HEK293 (cell line): ENCODE data around the gene RPL13A.

Experiments
- CTCF ChIA-PET: fragments of 350-600 bp; formaldehyde crosslinking; extraction: SDS; loops from one replicate; lab custom pipeline; 2021; ENCODE audit warnings: antibody characterized with exemption; lab: Yijun Ruan, JAX
- POLR2A ChIA-PET: fragments of 300-600 bp; formaldehyde crosslinking; extraction: SDS; loops from one replicate; lab custom pipeline; 2020; ENCODE audit warnings: antibody characterized with exemption, inconsistent platforms; lab: Yijun Ruan, JAX
- H3K27ac ChIP-seq: fragments of 200-500 bp; sonication (Bioruptor generic); 2 replicates; pipeline ENCODE4 v1.5.1; 2014; ENCODE audit warnings: low read depth, low read length, control low read depth, inconsistent platforms; ENCODE audit errors: extremely low read depth
- H3K36me3 ChIP-seq, 2 experiments: fragments of 200-500 bp in 1 of 2; sonication (Bioruptor generic) in 1 of 2; 1 replicate in 1 of 2; 2 replicates in 1 of 2; pipeline ENCODE4 v1.5.1; 2014 to 2017; ENCODE audit warnings: inconsistent platforms in 2 of 2, low read length in 2 of 2; ENCODE audit not compliant: control insufficient read depth in 2 of 2, insufficient read depth in 1 of 2
- H3K4me1 ChIP-seq: fragments of 200-500 bp; sonication (Bioruptor generic); 2 replicates; pipeline ENCODE4 v1.5.1; 2014; ENCODE audit warnings: mild to moderate bottlenecking, low read length, inconsistent platforms; ENCODE audit not compliant: control insufficient read depth, insufficient read depth
- H3K4me3 ChIP-seq: 2 replicates; pipeline ENCODE4 v1.5.1; 2011; ENCODE audit warnings: low read depth, mild to moderate bottlenecking, control low read depth, low read length, moderate library complexity
- H3K9me3 ChIP-seq: fragments of 200-500 bp; sonication (Bioruptor generic); 2 replicates; pipeline ENCODE4 v1.5.1; 2014; ENCODE audit warnings: low read depth, low read length, inconsistent platforms; ENCODE audit not compliant: control insufficient read depth, insufficient read depth
- CTCF ChIP-seq: fragments of 450-650 bp; formaldehyde crosslinking; IDR thresholded peaks from 2 replicates; pipeline ENCODE4 v1.5.1; 2016; ENCODE audit warnings: missing biosample characterization, missing genetic modification characterization
- MZF1 ChIP-seq: fragments of 450-650 bp; formaldehyde crosslinking; IDR thresholded peaks from 2 replicates; pipeline ENCODE4 v1.5.1; 2017; ENCODE audit warnings: missing biosample characterization, missing genetic modification characterization, borderline replicate concordance
- PRDM1 ChIP-seq: fragments of 450-650 bp; formaldehyde crosslinking; IDR thresholded peaks from 2 replicates; pipeline ENCODE4; 2016; ENCODE audit warnings: missing biosample characterization, missing genetic modification characterization
- REPIN1 ChIP-seq: fragments of 450-650 bp; formaldehyde crosslinking; IDR thresholded peaks from 2 replicates; pipeline ENCODE4 v1.5.1; 2017; ENCODE audit warnings: missing biosample characterization, missing genetic modification characterization, low read depth
- ZBTB44 ChIP-seq: fragments of 450-650 bp; IDR thresholded peaks from 2 replicates; pipeline ENCODE4 v1.5.1; 2018; ENCODE audit warnings: missing biosample characterization, mild to moderate bottlenecking, missing genetic modification characterization
- ZFHX2 ChIP-seq: fragments of 450-650 bp; formaldehyde crosslinking; conservative IDR thresholded peaks from 2 replicates; pipeline ENCODE4 v1.5.1; 2016; ENCODE audit warnings: missing biosample characterization, missing genetic modification characterization
- ZNF133 ChIP-seq: fragments of 450-650 bp; formaldehyde crosslinking; IDR thresholded peaks from 2 replicates; pipeline ENCODE4 v1.5.1; 2016; ENCODE audit warnings: missing biosample characterization, missing genetic modification characterization
- ZNF354C ChIP-seq: fragments of 450-650 bp; formaldehyde crosslinking; IDR thresholded peaks from 2 replicates; pipeline ENCODE4 v1.5.1; 2016; ENCODE audit warnings: missing biosample characterization, missing genetic modification characterization, low read depth, borderline replicate concordance
- ZNF366 ChIP-seq: fragments of 450-650 bp; formaldehyde crosslinking; conservative IDR thresholded peaks from 2 replicates; pipeline ENCODE4 v1.5.1; 2016; ENCODE audit warnings: missing biosample characterization, missing genetic modification characterization
- ZNF398 ChIP-seq: fragments of 450-650 bp; formaldehyde crosslinking; IDR thresholded peaks from 2 replicates; pipeline ENCODE4 v1.5.1; 2017; ENCODE audit warnings: missing biosample characterization, missing genetic modification characterization
- ZNF513 ChIP-seq: fragments of 450-650 bp; IDR thresholded peaks from 2 replicates; pipeline ENCODE4 v1.5.1; 2018; ENCODE audit warnings: missing biosample characterization, missing genetic modification characterization
- ZNF560 ChIP-seq: fragments of 450-650 bp; formaldehyde crosslinking; IDR thresholded peaks from 2 replicates; pipeline ENCODE4 v1.5.1; 2017; ENCODE audit warnings: missing biosample characterization, missing genetic modification characterization, borderline replicate concordance
- ZNF596 ChIP-seq: fragments of 450-650 bp; IDR thresholded peaks from 2 replicates; pipeline ENCODE4 v1.5.0; 2018; ENCODE audit warnings: missing biosample characterization, mild to moderate bottlenecking, missing genetic modification characterization, moderate library complexity
- ZNF621 ChIP-seq: fragments of 450-650 bp; formaldehyde crosslinking; IDR thresholded peaks from 2 replicates; pipeline ENCODE4 v1.5.1; 2017; ENCODE audit warnings: missing biosample characterization, missing genetic modification characterization
- TF ChIP-seq, protein P1 (sequence below): fragments of 450-650 bp; formaldehyde crosslinking; IDR thresholded peaks from 2 replicates; pipeline ENCODE4 v1.5.1; 2016; ENCODE audit warnings: missing biosample characterization, missing genetic modification characterization
- TF ChIP-seq, protein P2 (sequence below): fragments of 450-650 bp; formaldehyde crosslinking; IDR thresholded peaks from 2 replicates; pipeline ENCODE4 v1.5.1; 2017; ENCODE audit warnings: missing biosample characterization, missing genetic modification characterization

The RPL13A gene

DNA sequence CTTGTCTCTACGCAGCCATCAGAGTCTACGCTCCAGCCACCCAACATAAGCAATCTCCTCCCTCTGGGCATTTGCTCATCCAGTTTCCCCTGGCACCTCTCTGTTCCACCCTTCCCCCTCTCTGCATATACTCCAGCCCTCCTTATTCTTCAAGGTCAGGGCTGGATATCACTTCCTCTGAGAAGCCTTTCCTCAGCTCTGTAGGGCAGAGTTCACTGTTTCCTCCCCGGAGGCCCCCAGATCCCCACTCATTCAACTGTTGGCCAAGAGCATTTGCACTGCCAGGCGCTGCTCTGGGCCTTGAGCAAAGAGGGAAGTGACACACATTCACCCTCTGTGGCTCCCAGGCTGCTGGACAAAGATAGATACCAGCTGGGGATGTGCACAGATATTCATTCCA, 28.4 kb downstream of the RPL13A start:
- no peak for TF ChIP-seq ZNF596 (tag by site-specific recombination)
- TF ChIP-seq ZNF354C (tag by site-specific recombination), result no peak
- no peak for TF ChIP-seq REPIN1
- TF ChIP-seq, protein P1, sequence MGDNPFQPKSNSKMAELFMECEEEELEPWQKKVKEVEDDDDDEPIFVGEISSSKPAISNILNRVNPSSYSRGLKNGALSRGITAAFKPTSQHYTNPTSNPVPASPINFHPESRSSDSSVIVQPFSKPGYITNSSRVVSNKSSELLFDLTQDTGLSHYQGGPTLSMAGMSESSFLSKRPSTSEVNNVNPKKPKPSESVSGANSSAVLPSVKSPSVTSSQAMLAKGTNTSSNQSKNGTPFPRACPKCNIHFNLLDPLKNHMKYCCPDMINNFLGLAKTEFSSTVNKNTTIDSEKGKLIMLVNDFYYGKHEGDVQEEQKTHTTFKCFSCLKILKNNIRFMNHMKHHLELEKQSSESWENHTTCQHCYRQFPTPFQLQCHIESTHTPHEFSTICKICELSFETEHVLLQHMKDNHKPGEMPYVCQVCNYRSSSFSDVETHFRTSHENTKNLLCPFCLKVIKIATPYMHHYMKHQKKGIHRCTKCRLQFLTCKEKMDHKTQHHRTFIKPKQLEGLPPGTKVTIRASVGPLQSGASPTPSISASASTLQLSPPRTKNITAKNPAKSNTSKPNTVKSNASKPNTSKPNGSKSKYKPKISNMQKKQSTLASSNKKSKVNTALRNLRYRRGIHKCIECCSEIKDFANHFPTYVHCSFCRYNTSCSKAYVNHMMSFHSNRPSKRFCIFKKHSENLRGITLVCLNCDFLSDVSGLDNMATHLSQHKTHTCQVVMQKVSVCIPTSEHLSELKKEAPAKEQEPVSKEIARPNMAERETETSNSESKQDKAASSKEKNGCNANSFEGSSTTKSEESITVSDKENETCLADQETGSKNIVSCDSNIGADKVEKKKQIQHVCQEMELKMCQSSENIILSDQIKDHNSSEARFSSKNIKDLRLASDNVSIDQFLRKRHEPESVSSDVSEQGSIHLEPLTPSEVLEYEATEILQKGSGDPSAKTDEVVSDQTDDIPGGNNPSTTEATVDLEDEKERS (tag by site-specific recombination), result no peak
- TF ChIP-seq ZNF366 (tag by site-specific recombination), result no peak
- TF ChIP-seq, protein P2, sequence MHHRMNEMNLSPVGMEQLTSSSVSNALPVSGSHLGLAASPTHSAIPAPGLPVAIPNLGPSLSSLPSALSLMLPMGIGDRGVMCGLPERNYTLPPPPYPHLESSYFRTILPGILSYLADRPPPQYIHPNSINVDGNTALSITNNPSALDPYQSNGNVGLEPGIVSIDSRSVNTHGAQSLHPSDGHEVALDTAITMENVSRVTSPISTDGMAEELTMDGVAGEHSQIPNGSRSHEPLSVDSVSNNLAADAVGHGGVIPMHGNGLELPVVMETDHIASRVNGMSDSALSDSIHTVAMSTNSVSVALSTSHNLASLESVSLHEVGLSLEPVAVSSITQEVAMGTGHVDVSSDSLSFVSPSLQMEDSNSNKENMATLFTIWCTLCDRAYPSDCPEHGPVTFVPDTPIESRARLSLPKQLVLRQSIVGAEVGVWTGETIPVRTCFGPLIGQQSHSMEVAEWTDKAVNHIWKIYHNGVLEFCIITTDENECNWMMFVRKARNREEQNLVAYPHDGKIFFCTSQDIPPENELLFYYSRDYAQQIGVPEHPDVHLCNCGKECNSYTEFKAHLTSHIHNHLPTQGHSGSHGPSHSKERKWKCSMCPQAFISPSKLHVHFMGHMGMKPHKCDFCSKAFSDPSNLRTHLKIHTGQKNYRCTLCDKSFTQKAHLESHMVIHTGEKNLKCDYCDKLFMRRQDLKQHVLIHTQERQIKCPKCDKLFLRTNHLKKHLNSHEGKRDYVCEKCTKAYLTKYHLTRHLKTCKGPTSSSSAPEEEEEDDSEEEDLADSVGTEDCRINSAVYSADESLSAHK (tag by site-specific recombination), result no peak
- no peak for TF ChIP-seq ZBTB44 (tag by site-specific recombination)
- no peak for TF ChIP-seq ZNF133 (tag by site-specific recombination)
- H3K4me1 ChIP-seq, result peaks cover 8% of the 10 kb centered on the region
- peaks cover 9 to 11% of the 10 kb centered on the region in 2 experiments; a peak in 2 of 3 replicates for H3K36me3 ChIP-seq
- CTCF ChIA-PET, result interaction anchor here (0.7 to 3.1 kb wide), 5 partner anchors 9 to 55 kb away, joined by 4 to 29 read pairs (median 6); no protein-coding TSS in a partner anchor
- H3K4me3 ChIP-seq, result no peak overlapping the region
- no peak overlapping the region for H3K27ac ChIP-seq
- POLR2A ChIA-PET, result interaction anchor here (0.6 to 0.7 kb wide), 2 partner anchors 12 to 20 kb away, joined by 3 read pairs; partner anchors contain the start of gene RCN3
- H3K9me3 ChIP-seq, result no peaks in the 10 kb centered on the region

DNA sequence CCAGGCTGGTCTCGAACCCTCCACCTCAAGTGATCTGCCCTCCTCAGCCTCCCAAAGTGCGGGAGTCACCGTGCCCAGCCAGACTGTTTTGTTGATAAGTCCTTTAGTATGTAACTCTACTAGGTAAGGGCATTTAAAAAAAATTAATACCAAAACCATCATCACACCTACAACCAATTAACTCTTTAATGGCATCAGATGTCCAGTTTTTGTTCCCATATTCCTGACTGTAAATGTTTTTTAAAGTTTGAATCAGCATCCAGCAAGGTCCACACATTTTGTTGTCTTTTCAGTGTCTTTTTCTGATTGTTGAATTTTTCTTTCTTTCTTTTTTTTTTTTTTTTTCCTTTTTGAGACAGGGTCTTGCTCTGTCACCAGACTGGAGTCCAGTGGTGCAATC, 30.6 kb downstream of the RPL13A start:
- POLR2A ChIA-PET, result no interaction called here
- Histone ChIP-seq H3K4me1 (peaks cover 4% of the 10 kb centered on the region; the same call in 1 of the 2 replicates), H3K4me3 (no peak overlapping the region), H3K27ac (no peak overlapping the region), H3K36me3 (peaks cover 11 to 16% of the 10 kb centered on the region in 2 experiments; a peak in 2 of 3 replicates), H3K9me3 (no peaks in the 10 kb centered on the region)
- TF ChIP-seq ZNF513 (tag by site-specific recombination), result no peak
- no peak for TF ChIP-seq ZFHX2 (tag by site-specific recombination)
- TF ChIP-seq MZF1 (tag by site-specific recombination), result no peak
- no peak for TF ChIP-seq ZNF621 (tag by site-specific recombination)
- no peak for TF ChIP-seq PRDM1
- no peak for TF ChIP-seq ZNF398 (tag by site-specific recombination)
- no peak for TF ChIP-seq CTCF
- TF ChIP-seq ZNF560, result no peak
- CTCF ChIA-PET, result interaction anchor here (0.6 to 3.4 kb wide), 4 partner anchors 11 to 544 kb away, joined by 3 to 16 read pairs (median 4); no protein-coding TSS in a partner anchor
